ENCODE measurements around the gene MRGPRX4.
A peak's percentile ranks its signal among the peaks of the same experiment; 100 is the strongest.

The MRGPRX4 gene

GRCh38 chr11:18140145-18140544, 32.5 kb upstream of the MRGPRX4 start:
- H3K9me3 ChIP-seq (ENCODE audit: severe bottlenecking) = no peaks in the 10 kb centered on the region
- H3K4me3 ChIP-seq (ENCODE audit: severe bottlenecking) = no peak overlapping the region
- H3K27me3 ChIP-seq (ENCODE audit: insufficient read depth, poor library complexity, severe bottlenecking) = no peaks in the 10 kb centered on the region
- no peak for ATAC-seq (ENCODE audit: low read depth)
- H3K27ac ChIP-seq (ENCODE audit: poor library complexity, severe bottlenecking) = no peak overlapping the region
- no peak for DNase-seq (ENCODE audit: low spot score)
- no peak for TF ChIP-seq CTCF (IDR thresholded peaks at IDR 0.05; ENCODE audit: poor library complexity, severe bottlenecking)
- H3K4me1 ChIP-seq (ENCODE audit: insufficient read depth, poor library complexity, severe bottlenecking) = peaks cover 8% of the 10 kb centered on the region
- no peaks in the 10 kb centered on the region for H3K36me3 ChIP-seq (ENCODE audit: low read depth)

- DNase-seq (ENCODE audit: low spot score) (no peak), ATAC-seq (ENCODE audit: low read depth) (peak; percentile 75)
- Histone ChIP-seq H3K27ac (ENCODE audit: poor library complexity, severe bottlenecking) (peak overlapping the region; percentile 55), H3K4me3 (ENCODE audit: severe bottlenecking) (no peak overlapping the region), H3K4me1 (ENCODE audit: insufficient read depth, poor library complexity, severe bottlenecking) (peaks cover 8% of the 10 kb centered on the region), H3K36me3 (ENCODE audit: low read depth) (no peaks in the 10 kb centered on the region), H3K9me3 (ENCODE audit: severe bottlenecking) (no peaks in the 10 kb centered on the region), H3K27me3 (ENCODE audit: insufficient read depth, poor library complexity, severe bottlenecking) (no peaks in the 10 kb centered on the region)
- no peak for TF ChIP-seq CTCF (IDR thresholded peaks at IDR 0.05; ENCODE audit: poor library complexity, severe bottlenecking)
Observed at GRCh38 chr11:18144243-18144642, 28.4 kb upstream of the MRGPRX4 start.

GRCh38 chr11:18145025-18145424, 27.6 kb upstream of the MRGPRX4 start:
- Histone ChIP-seq H3K9me3 (ENCODE audit: severe bottlenecking) (no peaks in the 10 kb centered on the region), H3K36me3 (ENCODE audit: low read depth) (no peaks in the 10 kb centered on the region), H3K4me3 (ENCODE audit: severe bottlenecking) (no peak overlapping the region), H3K27ac (ENCODE audit: poor library complexity, severe bottlenecking) (peak overlapping the region; percentile 55), H3K27me3 (ENCODE audit: insufficient read depth, poor library complexity, severe bottlenecking) (no peaks in the 10 kb centered on the region), H3K4me1 (ENCODE audit: insufficient read depth, poor library complexity, severe bottlenecking) (peaks cover 8% of the 10 kb centered on the region)
- no peak for DNase-seq (ENCODE audit: low spot score)
- no peak for ATAC-seq (ENCODE audit: low read depth)
- TF ChIP-seq CTCF (IDR thresholded peaks at IDR 0.05; ENCODE audit: poor library complexity, severe bottlenecking) = no peak

- no peaks in the 10 kb centered on the region for H3K9me3 ChIP-seq (ENCODE audit: severe bottlenecking)
- H3K27me3 ChIP-seq (ENCODE audit: insufficient read depth, poor library complexity, severe bottlenecking) = no peaks in the 10 kb centered on the region
- TF ChIP-seq CTCF (IDR thresholded peaks at IDR 0.05; ENCODE audit: poor library complexity, severe bottlenecking) = no peak
- no peak overlapping the region for H3K27ac ChIP-seq (ENCODE audit: poor library complexity, severe bottlenecking)
- no peak overlapping the region for H3K4me3 ChIP-seq (ENCODE audit: severe bottlenecking)
- H3K4me1 ChIP-seq (ENCODE audit: insufficient read depth, poor library complexity, severe bottlenecking) = peaks cover 8% of the 10 kb centered on the region
- no peak for DNase-seq (ENCODE audit: low spot score)
- no peaks in the 10 kb centered on the region for H3K36me3 ChIP-seq (ENCODE audit: low read depth)
- ATAC-seq (ENCODE audit: low read depth) = no peak
Observed at GRCh38 chr11:18145837-18146236, 26.8 kb upstream of the MRGPRX4 start.

GRCh38 chr11:18151581-18151980, 21.1 kb upstream of the MRGPRX4 start:
- no peak for ATAC-seq (ENCODE audit: low read depth)
- DNase-seq (ENCODE audit: low spot score) = no peak
- H3K27ac ChIP-seq (ENCODE audit: poor library complexity, severe bottlenecking) = no peak overlapping the region
- H3K4me1 ChIP-seq (ENCODE audit: insufficient read depth, poor library complexity, severe bottlenecking) = no peaks in the 10 kb centered on the region
- no peak overlapping the region for H3K4me3 ChIP-seq (ENCODE audit: severe bottlenecking)
- H3K9me3 ChIP-seq (ENCODE audit: severe bottlenecking) = no peaks in the 10 kb centered on the region
- TF ChIP-seq CTCF (IDR thresholded peaks at IDR 0.05; ENCODE audit: poor library complexity, severe bottlenecking) = no peak
- peaks cover 3% of the 10 kb centered on the region for H3K27me3 ChIP-seq (ENCODE audit: insufficient read depth, poor library complexity, severe bottlenecking)
- H3K36me3 ChIP-seq (ENCODE audit: low read depth) = no peaks in the 10 kb centered on the region

Data from RWPE2 (cell line).